ENCODE results near the gene COLEC11. TPM values are rescaled to one million over a fixed set of nuclear protein-coding genes. Genes with fewer than 3 reads are reported as not detected.

Gene COLEC11
- total RNA-seq, 3 donors from 2014 or later (not counting 1 experiment from before 2014, with no cell fraction given): 0.61 TPM; not detected in 2

DNA sequence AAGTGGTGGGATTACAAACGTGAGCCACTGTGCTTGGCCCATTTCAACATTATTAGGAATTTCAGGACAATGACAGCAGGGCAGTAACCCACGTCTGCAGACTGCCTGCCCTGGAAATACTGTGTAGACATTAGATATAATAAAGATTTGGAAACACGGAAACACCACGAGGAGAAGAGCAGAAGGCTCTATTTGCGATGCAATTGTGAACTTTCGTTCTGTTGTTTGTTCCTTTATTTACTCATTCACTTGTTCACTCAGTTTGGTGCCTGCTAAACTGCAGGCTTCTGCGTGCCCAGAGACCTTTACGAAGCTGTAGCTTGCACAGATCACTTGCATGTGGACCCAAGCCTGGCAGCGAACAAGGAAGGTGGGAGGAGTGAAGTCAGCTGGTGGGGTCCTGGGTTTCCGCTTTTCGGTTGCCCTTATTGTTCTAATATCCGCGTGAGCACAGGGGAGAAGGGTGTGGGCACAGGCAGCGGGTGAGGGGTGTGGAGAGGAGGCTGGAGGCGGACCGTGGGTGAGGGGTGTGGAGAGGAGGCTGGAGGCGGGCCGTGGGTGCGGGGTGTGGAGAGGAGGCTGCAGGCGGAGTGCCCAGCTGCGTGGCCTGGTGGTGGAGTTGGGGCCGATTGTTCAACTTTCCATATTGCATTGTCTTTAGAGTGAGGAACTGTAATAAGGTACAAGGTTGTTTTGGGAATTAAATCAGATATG lies 3.4 kb downstream of the COLEC11 start:
- TF ChIP-seq, protein P1, sequence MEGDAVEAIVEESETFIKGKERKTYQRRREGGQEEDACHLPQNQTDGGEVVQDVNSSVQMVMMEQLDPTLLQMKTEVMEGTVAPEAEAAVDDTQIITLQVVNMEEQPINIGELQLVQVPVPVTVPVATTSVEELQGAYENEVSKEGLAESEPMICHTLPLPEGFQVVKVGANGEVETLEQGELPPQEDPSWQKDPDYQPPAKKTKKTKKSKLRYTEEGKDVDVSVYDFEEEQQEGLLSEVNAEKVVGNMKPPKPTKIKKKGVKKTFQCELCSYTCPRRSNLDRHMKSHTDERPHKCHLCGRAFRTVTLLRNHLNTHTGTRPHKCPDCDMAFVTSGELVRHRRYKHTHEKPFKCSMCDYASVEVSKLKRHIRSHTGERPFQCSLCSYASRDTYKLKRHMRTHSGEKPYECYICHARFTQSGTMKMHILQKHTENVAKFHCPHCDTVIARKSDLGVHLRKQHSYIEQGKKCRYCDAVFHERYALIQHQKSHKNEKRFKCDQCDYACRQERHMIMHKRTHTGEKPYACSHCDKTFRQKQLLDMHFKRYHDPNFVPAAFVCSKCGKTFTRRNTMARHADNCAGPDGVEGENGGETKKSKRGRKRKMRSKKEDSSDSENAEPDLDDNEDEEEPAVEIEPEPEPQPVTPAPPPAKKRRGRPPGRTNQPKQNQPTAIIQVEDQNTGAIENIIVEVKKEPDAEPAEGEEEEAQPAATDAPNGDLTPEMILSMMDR (IDR thresholded peaks at IDR 0.05): no peak
- intact Hi-C loops (cut with micrococcal nuclease): no loop called here
- H3K4me1 ChIP-seq (ENCODE audit: control insufficient read depth, insufficient read depth, low read length): no peaks in the 10 kb centered on the region
- no peak overlapping the region for H3K4me3 ChIP-seq (ENCODE audit: low read length)
- no peaks in the 10 kb centered on the region for H3K36me3 ChIP-seq (ENCODE audit: control insufficient read depth, insufficient read depth, low read length)
- peaks cover 0 to 3% of the 10 kb centered on the region in 2 donors for H3K27me3 Mint-ChIP-seq (ENCODE audit: low read depth in 2 of 2)
- no peak for ATAC-seq
- H3K9me3 ChIP-seq (ENCODE audit: control insufficient read depth, insufficient read depth, low read length): no peaks in the 10 kb centered on the region
- H3K9me3 Mint-ChIP-seq: no peaks in the 10 kb centered on the region
- H3K36me3 Mint-ChIP-seq: no peaks in the 10 kb centered on the region
- no peak overlapping the region for H3K27ac Mint-ChIP-seq
- no peaks in the 10 kb centered on the region for H3K27me3 ChIP-seq (ENCODE audit: control insufficient read depth, insufficient read depth, low read length)
- 84% methylated on average over 22 of the region's 22 CpGs for WGBS (ENCODE audit: insufficient coverage)
- H3K4me1 Mint-ChIP-seq: no peaks in the 10 kb centered on the region
- H3K4me3 Mint-ChIP-seq: no peak overlapping the region
- no peak overlapping the region for H3K27ac ChIP-seq (ENCODE audit: low read length)
- no peak for DNase-seq

DNA sequence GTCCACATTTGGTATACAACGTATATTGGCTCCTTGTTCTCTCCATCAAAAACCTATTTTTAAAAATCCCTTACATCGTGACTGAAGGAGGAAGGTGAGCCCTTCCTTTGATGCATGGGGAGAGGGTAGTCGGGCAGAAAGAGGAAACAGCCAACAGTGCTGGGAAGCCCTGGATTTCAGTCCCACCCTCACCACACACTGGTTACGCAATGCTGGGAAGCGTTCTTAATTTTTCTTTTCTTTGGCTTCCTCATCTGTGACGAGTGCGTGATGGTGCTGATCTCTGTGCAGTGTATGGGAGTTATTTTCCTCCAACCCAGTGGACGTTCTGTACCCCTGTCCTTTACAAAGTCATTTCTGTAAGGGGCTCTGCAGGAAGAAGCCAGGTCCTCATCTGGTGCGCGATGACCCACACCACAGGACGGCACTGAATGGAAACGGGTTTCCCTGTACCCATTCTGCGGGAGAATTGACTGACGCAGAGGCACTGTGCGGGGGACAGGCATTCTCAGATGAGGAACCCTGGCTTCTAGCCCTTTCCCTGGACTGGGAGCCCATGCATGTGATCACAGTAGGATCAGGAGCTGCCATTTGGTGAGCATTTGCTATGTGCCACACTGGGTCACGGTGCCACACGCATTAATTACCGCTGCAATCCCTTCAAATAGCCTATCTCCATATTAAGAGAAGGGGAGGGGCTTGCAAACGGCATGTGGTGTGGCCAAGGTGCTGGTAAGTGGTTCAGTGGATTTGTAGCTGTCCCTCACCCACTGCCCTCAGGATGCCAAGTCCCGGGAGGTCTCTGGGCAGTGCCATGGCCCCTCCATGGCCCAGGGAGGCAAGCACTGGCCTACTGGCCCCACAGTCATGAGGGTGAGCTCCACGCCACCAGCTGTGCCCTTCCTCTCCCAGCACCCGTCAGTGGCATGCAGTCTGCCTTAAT lies 4.3 kb downstream of the COLEC11 start:
- Mint-ChIP-seq H3K9me3 (no peaks in the 10 kb centered on the region), H3K27me3 (ENCODE audit: low read depth in 2 of 2) (peaks cover 0 to 3% of the 10 kb centered on the region in 2 donors), H3K27ac (no peak overlapping the region), H3K36me3 (no peaks in the 10 kb centered on the region), H3K4me3 (no peak overlapping the region), H3K4me1 (no peaks in the 10 kb centered on the region)
- H3K4me3 ChIP-seq (ENCODE audit: low read length): no peak overlapping the region
- no peaks in the 10 kb centered on the region for H3K9me3 ChIP-seq (ENCODE audit: control insufficient read depth, insufficient read depth, low read length)
- ATAC-seq (no peak), DNase-seq (no peak)
- H3K4me1 ChIP-seq (ENCODE audit: control insufficient read depth, insufficient read depth, low read length): no peaks in the 10 kb centered on the region
- no peak overlapping the region for H3K27ac ChIP-seq (ENCODE audit: low read length)
- TF ChIP-seq, protein P1 (IDR thresholded peaks at IDR 0.05): no peak
- no peaks in the 10 kb centered on the region for H3K36me3 ChIP-seq (ENCODE audit: control insufficient read depth, insufficient read depth, low read length)
- intact Hi-C loops (cut with micrococcal nuclease): no loop called here
- H3K27me3 ChIP-seq (ENCODE audit: control insufficient read depth, insufficient read depth, low read length): no peaks in the 10 kb centered on the region
- WGBS (ENCODE audit: insufficient coverage): 91% methylated on average over 16 of the region's 22 CpGs

DNA sequence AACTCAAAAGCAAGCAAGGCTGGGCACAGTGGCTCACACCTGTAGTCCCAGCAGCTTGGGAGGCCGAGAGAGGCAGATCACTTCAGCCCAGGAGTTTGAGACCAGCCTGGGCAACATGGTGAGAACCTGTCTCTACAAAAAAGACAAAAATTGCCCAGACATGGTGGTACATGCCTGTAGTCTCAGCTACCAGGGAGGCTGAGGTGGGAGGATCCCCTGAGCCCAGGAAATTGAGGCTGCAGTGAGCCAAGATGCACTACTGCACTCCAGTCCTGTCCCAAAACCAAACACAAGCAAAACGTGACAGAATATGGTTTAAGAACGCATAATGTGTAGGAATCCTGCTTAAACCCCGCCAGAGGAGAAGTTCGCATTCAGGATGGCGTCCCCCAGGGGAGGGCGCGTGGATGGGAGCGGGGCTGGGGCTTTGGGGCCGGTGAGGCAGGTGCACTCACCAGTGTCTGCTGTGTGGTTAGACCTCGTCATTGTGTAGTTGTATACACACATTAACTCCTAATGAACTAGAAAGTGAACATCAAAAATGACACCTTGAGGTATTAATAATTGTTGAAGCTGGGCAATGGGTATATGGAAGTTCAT lies 5.4 kb downstream of the COLEC11 start:
- Mint-ChIP-seq H3K4me3 (no peak overlapping the region), H3K9me3 (no peaks in the 10 kb centered on the region), H3K27me3 (ENCODE audit: low read depth in 2 of 2) (no peaks in the 10 kb centered on the region), H3K4me1 (no peaks in the 10 kb centered on the region), H3K27ac (no peak overlapping the region), H3K36me3 (no peaks in the 10 kb centered on the region)
- TF ChIP-seq, protein P1 (IDR thresholded peaks at IDR 0.05): no peak
- Histone ChIP-seq H3K9me3 (ENCODE audit: control insufficient read depth, insufficient read depth, low read length) (no peaks in the 10 kb centered on the region), H3K27me3 (ENCODE audit: control insufficient read depth, insufficient read depth, low read length) (no peaks in the 10 kb centered on the region), H3K27ac (ENCODE audit: low read length) (no peak overlapping the region), H3K4me3 (ENCODE audit: low read length) (no peak overlapping the region), H3K4me1 (ENCODE audit: control insufficient read depth, insufficient read depth, low read length) (no peaks in the 10 kb centered on the region), H3K36me3 (ENCODE audit: control insufficient read depth, insufficient read depth, low read length) (no peaks in the 10 kb centered on the region)
- ATAC-seq: no peak
- 88% methylated on average over 10 of the region's 11 CpGs for WGBS (ENCODE audit: insufficient coverage)
- intact Hi-C loops (cut with micrococcal nuclease): no loop called here
- DNase-seq: no peak

All from natural killer cell (primary cell).